MM.1S (cell line): ENCODE results near the gene VAMP2.

Source experiments
- DNase-seq: peaks from one replicate; pipeline ENCODE4 v3.0.0-alpha.2; 2015
- H2AFZ ChIP-seq: fragments of 300-600 bp; sonication (generic); 2 replicates; pipeline ENCODE4 v1.6.0; 2016; ENCODE audit warnings: antibody characterized with exemption, low read length
- H3F3A ChIP-seq: fragments of 300-600 bp; sonication (generic); 2 replicates; pipeline ENCODE4 v1.6.1; 2016; ENCODE audit warnings: mild to moderate bottlenecking, antibody characterized with exemption, low read length, moderate library complexity, mixed read lengths; ENCODE audit not compliant: insufficient read depth
- H3K27ac ChIP-seq: fragments of 300-600 bp; sonication (generic); 2 replicates; pipeline ENCODE4 v1.5.1; 2016; ENCODE audit warnings: mild to moderate bottlenecking, low read length
- H3K27me3 ChIP-seq: fragments of 300-600 bp; sonication (generic); replicated peaks from 2 replicates; pipeline ENCODE4 v1.6.0; 2016; ENCODE audit warnings: low read length; ENCODE audit not compliant: insufficient read depth
- H3K36me3 ChIP-seq: fragments of 300-600 bp; sonication (generic); replicated peaks from 2 replicates; pipeline ENCODE4 v1.6.1; 2016; ENCODE audit warnings: mild to moderate bottlenecking, low read length, mixed read lengths; ENCODE audit not compliant: insufficient read depth
- H3K4me1 ChIP-seq: fragments of 300-600 bp; sonication (generic); 2 replicates; pipeline ENCODE4 v1.6.1; 2016; ENCODE audit warnings: low read length, mixed read lengths
- H3K4me2 ChIP-seq: fragments of 300-600 bp; sonication (generic); 2 replicates; pipeline ENCODE4 v1.6.0; 2016; ENCODE audit warnings: low read depth, low read length
- H3K4me3 ChIP-seq: fragments of 300-600 bp; sonication (generic); 2 replicates; pipeline ENCODE4 v1.5.1; 2016; ENCODE audit warnings: low read length, mixed read lengths
- H3K79me2 ChIP-seq: fragments of 300-600 bp; sonication (generic); 2 replicates; pipeline ENCODE4 v1.6.1; 2016; ENCODE audit warnings: mixed run types, low read length, mixed read lengths
- H3K9ac ChIP-seq: fragments of 300-600 bp; sonication (generic); 2 replicates; pipeline ENCODE4 v1.6.1; 2016; ENCODE audit warnings: low read length, mixed read lengths
- H3K9me2 ChIP-seq: fragments of 300-600 bp; sonication (generic); replicated peaks from 2 replicates; pipeline ENCODE4 v1.6.1; 2016; ENCODE audit warnings: mild to moderate bottlenecking, low read length, mixed read lengths; ENCODE audit not compliant: insufficient read depth
- H3K9me3 ChIP-seq: fragments of 300-600 bp; sonication (generic); replicated peaks from 2 replicates; pipeline ENCODE4 v1.6.1; 2016; ENCODE audit warnings: mild to moderate bottlenecking, low read length, mixed read lengths; ENCODE audit not compliant: insufficient read depth
- H4K20me1 ChIP-seq: fragments of 300-600 bp; sonication (generic); 2 replicates; pipeline ENCODE4 v1.6.1; 2016; ENCODE audit warnings: mild to moderate bottlenecking, low read length, moderate library complexity, mixed read lengths; ENCODE audit not compliant: insufficient read depth
- CTCF ChIP-seq: fragments of 300-600 bp; sonication (generic); IDR thresholded peaks from 2 replicates; pipeline ENCODE4 v1.5.1; 2016; ENCODE audit warnings: antibody characterized with exemption, low read length, mixed read lengths
- EZH2 ChIP-seq: fragments of 300-600 bp; sonication (generic); optimal IDR thresholded peaks from 2 replicates; pipeline ENCODE3; 2017; ENCODE audit warnings: low read depth, mild to moderate bottlenecking, antibody characterized with exemption, low read length, mixed read lengths
- EZH2phosphoT487 ChIP-seq: fragments of 300-600 bp; sonication (generic); IDR thresholded peaks from 2 replicates; pipeline ENCODE4 v1.6.1; 2018; ENCODE audit warnings: antibody characterized with exemption, low read length

Gene VAMP2

DNA sequence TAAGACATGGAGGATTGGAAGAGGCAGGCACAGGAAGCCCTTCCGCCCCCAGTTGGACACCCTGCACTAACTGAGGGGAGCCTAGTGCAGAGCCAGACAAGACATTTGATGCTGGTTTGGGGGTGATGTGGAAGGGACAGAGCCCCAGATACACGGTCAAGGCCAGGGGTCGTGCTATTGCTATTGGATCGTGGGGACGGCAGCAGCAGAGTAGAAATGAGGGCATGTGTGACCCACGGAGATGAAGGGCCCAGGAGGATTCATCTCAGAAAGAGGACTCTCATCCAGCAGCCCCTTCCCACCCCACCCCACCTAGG lies 2.0 kb upstream of the VAMP2 start:
- H3K4me3 ChIP-seq, result no peak overlapping the region
- no peak for DNase-seq
- no peak overlapping the region for H3K27ac ChIP-seq
- no peaks in the 10 kb centered on the region for H3K9me2 ChIP-seq
- H3K79me2 ChIP-seq, result peaks cover 27% of the 10 kb centered on the region
- H3K9ac ChIP-seq, result no peak overlapping the region
- TF ChIP-seq EZH2 (no peak), CTCF (no peak), EZH2phosphoT487 (no peak)
- no peaks in the 10 kb centered on the region for H4K20me1 ChIP-seq
- H3K4me1 ChIP-seq, result peaks cover 17% of the 10 kb centered on the region
- no peaks in the 10 kb centered on the region for H3K9me3 ChIP-seq
- H2AFZ ChIP-seq, result no peak overlapping the region
- H3K4me2 ChIP-seq, result no peak overlapping the region
- H3K36me3 ChIP-seq, result no peaks in the 10 kb centered on the region
- no peaks in the 10 kb centered on the region for H3K27me3 ChIP-seq
- H3F3A ChIP-seq, result peaks cover 16% of the 10 kb centered on the region; the same call in 1 of the 2 replicates

DNA sequence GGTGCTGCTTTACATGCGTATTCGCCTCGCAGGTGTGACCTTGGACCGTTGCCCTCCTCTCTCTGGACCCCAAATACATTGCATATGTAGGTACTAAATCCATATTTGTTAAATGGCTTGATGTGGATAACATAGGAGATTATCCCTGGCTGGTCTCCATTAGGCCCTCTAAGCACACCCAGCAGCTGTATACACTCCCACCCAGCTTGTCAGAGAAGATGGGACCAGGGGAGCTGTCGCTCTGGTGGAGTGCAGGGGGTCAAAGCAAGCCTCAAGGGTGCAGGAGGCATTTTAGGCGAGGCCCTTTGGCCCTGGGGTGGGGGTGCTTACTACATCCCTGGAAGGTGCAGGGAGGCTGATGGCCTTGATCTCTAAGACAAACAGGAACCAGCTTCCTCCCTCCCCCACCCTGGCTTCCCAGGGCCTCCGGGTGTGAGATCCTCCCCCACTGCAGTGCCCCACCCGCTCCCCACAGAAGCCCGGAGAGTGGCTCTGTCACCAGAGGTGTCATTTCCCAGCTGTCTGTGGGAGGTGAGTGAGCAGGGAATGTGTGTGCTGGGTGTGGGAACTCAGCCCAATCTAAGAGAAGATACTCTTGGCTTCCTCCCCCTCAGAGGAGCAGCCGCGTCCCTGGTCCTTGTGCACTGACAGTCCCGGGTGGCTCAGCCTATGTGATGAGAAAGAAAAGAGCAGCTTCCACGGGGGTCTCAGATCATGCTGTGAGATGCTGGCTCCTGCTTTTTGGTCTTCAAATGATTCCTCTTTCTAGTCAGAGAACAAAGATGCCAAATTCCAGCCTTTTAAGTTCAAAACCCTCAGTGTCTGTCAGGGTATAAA lies 1.4 kb upstream of the VAMP2 start:
- Histone ChIP-seq H3K4me1 (peaks cover 17% of the 10 kb centered on the region), H3K4me3 (no peak overlapping the region), H2AFZ (no peak overlapping the region), H3K9me3 (no peaks in the 10 kb centered on the region), H3K27me3 (no peaks in the 10 kb centered on the region), H4K20me1 (no peaks in the 10 kb centered on the region), H3K9me2 (no peaks in the 10 kb centered on the region), H3K79me2 (peaks cover 32% of the 10 kb centered on the region), H3F3A (peaks cover 16% of the 10 kb centered on the region; the same call in 1 of the 2 replicates), H3K36me3 (no peaks in the 10 kb centered on the region), H3K27ac (no peak overlapping the region), H3K9ac (no peak overlapping the region; the same call in 1 of the 2 replicates), H3K4me2 (no peak overlapping the region)
- DNase-seq, result no peak
- TF ChIP-seq CTCF (no peak), EZH2phosphoT487 (no peak), EZH2 (no peak)

DNA sequence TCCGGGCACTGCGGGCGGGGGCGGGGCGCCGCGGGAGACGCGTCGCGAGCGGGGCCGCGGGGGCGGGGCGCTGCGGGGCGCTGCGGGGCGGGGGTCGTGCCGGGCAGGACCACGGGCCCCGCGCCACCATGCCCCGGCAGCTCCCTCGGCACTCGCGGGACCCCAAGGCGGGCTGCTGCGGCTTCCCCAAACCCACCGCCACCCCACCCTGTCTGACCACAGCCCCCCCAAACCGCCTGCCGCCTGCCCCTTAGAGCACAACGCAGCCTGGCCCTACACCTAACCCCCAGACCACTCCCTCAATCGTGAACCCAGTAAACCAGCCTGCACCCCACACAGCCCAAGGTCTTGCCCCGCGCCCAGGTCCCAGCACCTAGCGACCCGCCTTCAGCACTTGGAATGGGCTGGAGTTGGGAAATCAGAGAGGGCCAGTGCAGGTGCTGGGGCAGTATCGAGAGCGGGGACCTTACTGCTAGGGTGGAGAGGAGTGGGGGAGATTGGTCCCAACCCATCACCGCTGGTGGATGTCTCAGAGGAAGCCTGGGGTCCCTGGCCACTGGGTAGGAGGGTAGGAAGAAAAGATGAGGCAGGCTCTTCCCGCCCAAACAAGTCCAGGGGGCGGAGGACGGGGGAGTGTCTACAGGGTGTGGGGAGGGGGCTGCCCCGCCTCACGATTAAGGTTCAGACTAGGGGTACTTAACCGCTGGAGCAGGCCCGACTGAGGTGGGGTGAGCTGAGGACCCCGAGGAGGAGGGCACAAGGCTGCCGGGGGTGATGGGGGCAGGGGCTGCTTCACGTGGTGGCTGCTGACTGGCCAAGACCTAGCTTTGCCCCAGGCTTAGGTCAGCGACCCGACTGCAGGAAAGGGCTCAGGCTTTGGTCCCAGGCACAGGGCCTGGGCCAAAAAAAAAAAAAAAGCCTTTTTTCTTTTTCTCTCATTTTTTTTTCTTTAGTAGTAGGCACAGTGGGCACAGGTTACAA lies 539 bp upstream of the VAMP2 start:
- Histone ChIP-seq H3K4me1 (peaks cover 17% of the 10 kb centered on the region), H3F3A (peaks cover 19% of the 10 kb centered on the region), H2AFZ (peak overlapping the region; percentile 100)

More for the DNA sequence above, 539 bp upstream of the VAMP2 start:
- H3K9me3 ChIP-seq, result no peaks in the 10 kb centered on the region
- H3K9me2 ChIP-seq, result no peaks in the 10 kb centered on the region
- no peaks in the 10 kb centered on the region for H3K36me3 ChIP-seq
- no peaks in the 10 kb centered on the region for H4K20me1 ChIP-seq
- peak overlapping the region; percentile 100 for H3K4me3 ChIP-seq
- H3K27ac ChIP-seq, result peak overlapping the region; percentile 38
- DNase-seq, result no peak
- TF ChIP-seq CTCF, result no peak
- no peak for TF ChIP-seq EZH2
- no peak for TF ChIP-seq EZH2phosphoT487
- peak overlapping the region; percentile 100 for H3K9ac ChIP-seq
- H3K79me2 ChIP-seq, result peaks cover 32% of the 10 kb centered on the region
- no peaks in the 10 kb centered on the region for H3K27me3 ChIP-seq
- H3K4me2 ChIP-seq, result peak overlapping the region; percentile 100
